Keratinocyte (primary cell): ENCODE data around the gene TPRG1L.

Experiments used
- CTCF ChIP-seq, 3 experiments: IDR thresholded peaks in 1 of 3; conservative IDR thresholded peaks in 1 of 3; optimal IDR thresholded peaks in 1 of 3; 2 replicates in 2 of 3; 3 replicates in 1 of 3; pipeline versions ENCODE3 to v1.5.1; 2011; ENCODE audit warnings: low read length in 3 of 3, mild to moderate bottlenecking in 3 of 3, moderate library complexity in 2 of 3, control low read depth in 1 of 3, inconsistent platforms in 1 of 3; ENCODE audit not compliant: insufficient read depth in 2 of 3; ENCODE audit errors: extremely low read depth in 1 of 3
- EZH2 ChIP-seq: IDR thresholded peaks from one replicate; pipeline ENCODE4 v1.6.1; 2012; ENCODE audit warnings: inconsistent platforms, mild to moderate bottlenecking, low read length, moderate library complexity

DNA sequence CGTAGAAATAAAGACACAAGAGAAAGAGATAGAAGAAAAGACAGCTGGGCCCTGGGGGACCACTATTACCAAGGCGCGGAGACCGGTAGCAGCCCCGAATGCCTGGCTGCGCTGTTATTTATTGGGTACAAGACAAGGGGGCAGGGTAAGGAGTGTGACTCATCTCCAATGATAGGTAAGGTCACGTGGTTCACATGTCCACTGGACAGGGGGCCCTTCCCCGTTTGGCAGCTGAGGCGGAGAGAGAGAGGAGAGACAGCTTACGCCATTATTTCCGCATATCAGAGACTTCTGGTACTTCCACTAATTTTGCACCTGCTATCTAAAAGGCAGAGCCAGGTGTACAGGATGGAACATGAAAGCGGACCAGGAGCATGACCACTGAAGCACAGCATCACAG is 4.1 kb upstream of the TPRG1L start:
- TF ChIP-seq CTCF (optimal IDR thresholded peaks at IDR 0.05 in 1 of 3, IDR thresholded peaks at IDR 0.05 in 1 of 3, conservative IDR thresholded peaks at IDR 0.05 in 1 of 3; ENCODE audit: extremely low read depth in 1 of 3, insufficient read depth in 2 of 3, low read length in 3 of 3) (no peak), EZH2 (no peak)
